Stimulated activated naive CD8-positive, alpha-beta T cell treated with anti-CD3 and anti-CD28 coated beads, Interleukin-15, amount 100 ng/mL, for 72 hours (primary cell): ENCODE data around the gene UNC119.

ENCODE experiments used
- ATAC-seq: fragments of 150-1000 bp; cut with Tn5 transposase; 2 replicates; pipeline ENCODE4 v1.10.0; 2021; ENCODE audit warnings: mild to moderate bottlenecking, moderate library complexity
- DNase-seq, 2 donors: peaks; one replicate each; pipeline ENCODE4 v3.0.0; 2021 to 2022
- H3K27ac Mint-ChIP-seq, 2 donors: one replicate each; pipeline ENCODE4 v1.8.0; 2022; ENCODE audit warnings: mild to moderate bottlenecking in 2 of 2, mixed read lengths in 2 of 2, moderate library complexity in 2 of 2
- H3K27me3 Mint-ChIP-seq: one replicate; pipeline ENCODE4 v1.8.0; 2022; ENCODE audit warnings: mixed read lengths
- H3K4me1 Mint-ChIP-seq: one replicate; pipeline ENCODE4 v1.8.0; 2022; ENCODE audit warnings: mild to moderate bottlenecking, mixed read lengths
- H3K4me3 Mint-ChIP-seq, 2 donors: one replicate each; pipeline ENCODE4 v1.8.0; 2022; ENCODE audit warnings: mild to moderate bottlenecking in 2 of 2, mixed read lengths in 2 of 2, moderate library complexity in 1 of 2
- H3K9me3 Mint-ChIP-seq, 2 donors: one replicate each; pipeline ENCODE4 v1.8.0; 2022; ENCODE audit warnings: mixed read lengths in 2 of 2

Gene UNC119

GRCh38 chr17:28503420-28503819, 49.0 kb downstream of the UNC119 start:
- no peaks in the 10 kb centered on the region for H3K9me3 Mint-ChIP-seq
- ATAC-seq (no peak), DNase-seq (no peak)
- peaks cover 17% of the 10 kb centered on the region for H3K27me3 Mint-ChIP-seq
- H3K27ac Mint-ChIP-seq: peak overlapping the region in 1 of 2 donors; percentile 19
- no peaks in the 10 kb centered on the region for H3K4me1 Mint-ChIP-seq
- H3K4me3 Mint-ChIP-seq: no peak overlapping the region

GRCh38 chr17:28501421-28502284, 50.8 kb downstream of the UNC119 start:
- Mint-ChIP-seq H3K4me3 (no peak overlapping the region), H3K4me1 (no peaks in the 10 kb centered on the region), H3K27ac (peak overlapping the region in 1 of 2 donors; percentile 48), H3K9me3 (no peaks in the 10 kb centered on the region), H3K27me3 (peaks cover 13% of the 10 kb centered on the region)
- DNase-seq (no peak), ATAC-seq (no peak)

GRCh38 chr17:28500712-28501379, 51.6 kb downstream of the UNC119 start:
- ATAC-seq: no peak

GRCh38 chr17:28499684-28500357, 52.6 kb downstream of the UNC119 start:
- peaks cover 3% of the 10 kb centered on the region for H3K4me1 Mint-ChIP-seq
- ATAC-seq (no peak), DNase-seq (no peak)
- no peak overlapping the region for H3K4me3 Mint-ChIP-seq
- H3K27me3 Mint-ChIP-seq: peaks cover 7% of the 10 kb centered on the region
- H3K27ac Mint-ChIP-seq: no peak overlapping the region
- H3K9me3 Mint-ChIP-seq: no peaks in the 10 kb centered on the region

More at GRCh38 chr17:28500712-28501379, 51.6 kb downstream of the UNC119 start:
- H3K4me1 Mint-ChIP-seq: no peaks in the 10 kb centered on the region
- H3K4me3 Mint-ChIP-seq: no peak overlapping the region
- peak overlapping the region in 1 of 2 donors; percentile 78 for H3K27ac Mint-ChIP-seq
- H3K27me3 Mint-ChIP-seq: peaks cover 13% of the 10 kb centered on the region
- no peak for DNase-seq
- no peaks in the 10 kb centered on the region for H3K9me3 Mint-ChIP-seq

GRCh38 chr17:28499364-28499664, 53.1 kb downstream of the UNC119 start:
- DNase-seq: no peak
- H3K27ac Mint-ChIP-seq: no peak overlapping the region
- H3K4me1 Mint-ChIP-seq: peaks cover 6% of the 10 kb centered on the region
- no peak overlapping the region for H3K4me3 Mint-ChIP-seq
- no peak for ATAC-seq
- peaks cover 2% of the 10 kb centered on the region for H3K27me3 Mint-ChIP-seq
- H3K9me3 Mint-ChIP-seq: no peaks in the 10 kb centered on the region

- H3K27me3 Mint-ChIP-seq: no peaks in the 10 kb centered on the region
- no peaks in the 10 kb centered on the region for H3K9me3 Mint-ChIP-seq
- H3K27ac Mint-ChIP-seq: no peak overlapping the region
- no peak overlapping the region for H3K4me3 Mint-ChIP-seq
- ATAC-seq (no peak), DNase-seq (no peak)
- H3K4me1 Mint-ChIP-seq: peaks cover 6% of the 10 kb centered on the region
These were observed 53.6 kb downstream of the UNC119 start for GRCh38 chr17:28498652-28499363.

- ATAC-seq: no peak
- H3K27me3 Mint-ChIP-seq: peaks cover 2% of the 10 kb centered on the region
These were observed 54.5 kb downstream of the UNC119 start for GRCh38 chr17:28497931-28498330.

More at GRCh38 chr17:28497931-28498330, 54.5 kb downstream of the UNC119 start:
- H3K9me3 Mint-ChIP-seq: no peaks in the 10 kb centered on the region
- no peak for DNase-seq
- H3K4me1 Mint-ChIP-seq: peaks cover 6% of the 10 kb centered on the region
- no peak overlapping the region for H3K27ac Mint-ChIP-seq
- H3K4me3 Mint-ChIP-seq: no peak overlapping the region
